IMR-90 (cell line): ENCODE data around the gene TSSK2. TPM values are rescaled to one million over a fixed set of nuclear protein-coding genes. Genes with fewer than 3 reads are reported as not detected.
"Not testable (repeated sequence)": the region's sequence is repeated elsewhere in the genome, so short reads cannot be mapped to it uniquely, and the experiment has no call there.

Experiments used
- ATAC-seq: fragments of 200-7000 bp; cut with Tn5 transposase; 2 replicates; pipeline ENCODE4 v1.9.1; 2020; ENCODE audit warnings: low read depth, mild to moderate bottlenecking, moderate library complexity
- BruUV-seq: library from RNA; stranded (reverse); fragments of 400-500 nt; replicated peaks from 2 replicates; lab custom pipeline; 2021; lab: Mats Ljungman, UMichigan
- CTCF ChIA-PET: fragments of 300-600 bp; formaldehyde crosslinking; extraction: SDS; loops from one replicate; lab custom pipeline; 2021; ENCODE audit warnings: antibody characterized with exemption; lab: Yijun Ruan, JAX
- POLR2A ChIA-PET: fragments of 300-600 bp; sonication (Branson Sonifier 250); formaldehyde crosslinking; loops from one replicate; lab custom pipeline; 2022; ENCODE audit warnings: antibody characterized with exemption; ENCODE audit not compliant: unreplicated experiment; lab: Charles Lee
- DNase-seq: peaks from one replicate; pipeline ENCODE4 v3.0.0; 2013
- H2AFZ ChIP-seq: replicated peaks from 2 replicates; pipeline ENCODE3; 2013; ENCODE audit warnings: low read length, mild to moderate bottlenecking; ENCODE audit not compliant: poor library complexity
- H2AK5ac ChIP-seq: 2 replicates; pipeline ENCODE4 v1.6.1; 2013; ENCODE audit warnings: low read depth, low read length, inconsistent platforms
- H2AK9ac ChIP-seq: replicated peaks from 2 replicates; pipeline ENCODE3; 2013; ENCODE audit warnings: mild to moderate bottlenecking, low read depth, low read length, moderate library complexity; ENCODE audit not compliant: poor library complexity
- H2BK120ac ChIP-seq: 2 replicates; pipeline ENCODE4 v1.6.1; 2013; ENCODE audit warnings: low read depth, low read length, inconsistent platforms
- H2BK15ac ChIP-seq: 3 replicates; pipeline ENCODE4 v1.6.1; 2013; ENCODE audit warnings: low read depth, low read length, inconsistent platforms
- H2BK20ac ChIP-seq: 2 replicates; pipeline ENCODE4 v1.6.1; 2013; ENCODE audit warnings: low read depth, mild to moderate bottlenecking, inconsistent platforms, low read length, moderate library complexity
- H2BK5ac ChIP-seq: 2 replicates; pipeline ENCODE4 v1.6.1; 2013; ENCODE audit warnings: mild to moderate bottlenecking, low read depth, low read length, inconsistent platforms; ENCODE audit not compliant: poor library complexity, severe bottlenecking
- H3K14ac ChIP-seq: replicated peaks from 2 replicates; pipeline ENCODE4 v1.6.1; 2013; ENCODE audit warnings: low read depth, low read length, inconsistent platforms
- H3K18ac ChIP-seq: 2 replicates; pipeline ENCODE4 v1.6.1; 2013; ENCODE audit warnings: low read depth, low read length, control low read depth
- H3K23ac ChIP-seq: 2 replicates; pipeline ENCODE4 v1.6.1; 2013; ENCODE audit warnings: low read depth, low read length, inconsistent platforms
- H3K27ac ChIP-seq: 2 replicates; pipeline ENCODE4 v1.5.1; 2013; ENCODE audit warnings: mild to moderate bottlenecking, control low read depth, low read length; ENCODE audit not compliant: insufficient read depth
- H3K27me3 ChIP-seq: 2 replicates; pipeline ENCODE4 v1.6.1; 2013; ENCODE audit warnings: low read length; ENCODE audit not compliant: control insufficient read depth, insufficient read depth
- H3K36me3 ChIP-seq: 2 replicates; pipeline ENCODE4 v1.6.1; 2013; ENCODE audit warnings: low read length, mixed read lengths; ENCODE audit not compliant: control insufficient read depth, insufficient read depth
- H3K4ac ChIP-seq: 2 replicates; pipeline ENCODE4 v1.6.1; 2013; ENCODE audit warnings: low read depth, low read length, inconsistent platforms
- H3K4me1 ChIP-seq: 2 replicates; pipeline ENCODE4 v1.6.1; 2013; ENCODE audit warnings: low read length, mixed read lengths; ENCODE audit not compliant: control insufficient read depth, insufficient read depth
- H3K4me2 ChIP-seq: 2 replicates; pipeline ENCODE4 v1.6.1; 2013; ENCODE audit warnings: low read depth, mild to moderate bottlenecking, control low read depth, low read length, moderate library complexity
- H3K4me3 ChIP-seq: 2 replicates; pipeline ENCODE4 v1.5.1; 2013; ENCODE audit warnings: low read depth, mild to moderate bottlenecking, control low read depth, low read length, moderate library complexity; ENCODE audit not compliant: insufficient read depth
- H3K56ac ChIP-seq: 2 replicates; pipeline ENCODE4 v1.6.1; 2013; ENCODE audit warnings: low read length, inconsistent platforms; ENCODE audit not compliant: insufficient read depth; ENCODE audit errors: extremely low read depth
- H3K79me1 ChIP-seq, 2 experiments: 2 replicates each; pipeline ENCODE4 v1.6.1; 2013; ENCODE audit warnings: low read length in 2 of 2, inconsistent platforms in 1 of 2, low read depth in 1 of 2
- H3K9ac ChIP-seq: 2 replicates; pipeline ENCODE4 v1.6.1; 2013; ENCODE audit warnings: low read depth, low read length, control low read depth
- H3K9me1 ChIP-seq: 2 replicates; pipeline ENCODE4 v1.6.1; 2013; ENCODE audit warnings: low read length, inconsistent platforms; ENCODE audit not compliant: insufficient read depth
- H3K9me3 ChIP-seq: 2 replicates; pipeline ENCODE4 v1.6.1; 2013; ENCODE audit warnings: low read length; ENCODE audit not compliant: control insufficient read depth, insufficient read depth
- H4K20me1 ChIP-seq: 2 replicates; pipeline ENCODE4 v1.6.1; 2013; ENCODE audit warnings: low read length, inconsistent platforms; ENCODE audit not compliant: insufficient read depth
- H4K5ac ChIP-seq: 2 replicates; pipeline ENCODE4 v1.6.1; 2013; ENCODE audit warnings: mild to moderate bottlenecking, low read depth, low read length, control low read depth
- H4K8ac ChIP-seq, 2 experiments: 2 replicates each; pipeline ENCODE4 v1.6.1; 2013; ENCODE audit warnings: low read depth in 2 of 2, low read length in 2 of 2, control low read depth in 1 of 2, inconsistent platforms in 1 of 2
- H4K91ac ChIP-seq: 2 replicates; pipeline ENCODE4 v1.6.1; 2013; ENCODE audit warnings: low read depth, low read length, inconsistent platforms; ENCODE audit not compliant: insufficient read depth
- MAZ ChIP-seq: IDR thresholded peaks from 2 replicates; pipeline ENCODE4 v1.6.1; 2012; ENCODE audit warnings: low read depth, mild to moderate bottlenecking, low read length, improper control_type of control experiment, moderate library complexity, borderline replicate concordance
- RAD21 ChIP-seq: IDR thresholded peaks from 2 replicates; pipeline ENCODE4 v1.6.1; 2012; ENCODE audit warnings: low read length, improper control_type of control experiment
- WGBS, 2 experiments: methylation state at CpG; one replicate each; pipeline versions ENCODE4 v1.1.5 to v1.1.7; 2013; ENCODE audit warnings: missing lambda C conversion rate in 2 of 2; ENCODE audit not compliant: insufficient read length in 1 of 2; ENCODE audit errors: extremely low coverage in 2 of 2; 5-methylcytosine and 5-hydroxymethylcytosine counted together
- dilution Hi-C: fragments of 300-500 bp; cut with HindIII; formaldehyde crosslinking; loops from one replicate; pipeline ENCODE4 v1.14.3; 2018; ENCODE audit warnings: low sequenced_read_pairs; ENCODE audit not compliant: unreplicated experiment
- in situ Hi-C: fragments of 300-500 bp; cut with MboI; formaldehyde crosslinking; loops from 3 replicates; pipeline ENCODE4 v1.14.3; 2019; ENCODE audit warnings: low sequenced_read_pairs, inconsistent platforms, mixed read lengths
- intact Hi-C: fragments of 100-400 bp; cut with micrococcal nuclease; formaldehyde crosslinking; loops from 2 replicates; pipeline ENCODE4 v1.10.0; 2022
- polyA plus RNA-seq, 3 experiments: library from polyadenylated mRNA; depleted of rRNA; stranded (reverse); fragments of >200 nt; gene quantifications; 2 replicates each; pipeline ENCODE4 v1.2.3, GENCODE V29; 2012; ENCODE audit warnings: low replicate concordance in 1 of 3
- total RNA-seq: library from RNA; depleted of rRNA; stranded (reverse); fragments of >200 nt; gene quantifications from 2 replicates; pipeline ENCODE4 v1.2.3, GENCODE V29; 2012

TSSK2 gene
- total and polyA plus RNA-seq, 2 of the 4 experiments (the other 2 are of a cell fraction) = not detected

- H3K9ac ChIP-seq = no peak overlapping the region
- ChIA-PET POLR2A (no interaction called here), CTCF (no interaction called here)
- H4K8ac ChIP-seq = no peak overlapping the region
- H3K27me3 ChIP-seq = peaks cover 45% of the 10 kb centered on the region
- H3K9me3 ChIP-seq = peaks cover 5% of the 10 kb centered on the region; the same call in 1 of the 2 replicates
- no peak overlapping the region for H2BK20ac ChIP-seq
- H4K5ac ChIP-seq = no peak overlapping the region
- H3K4me2 ChIP-seq = no peak overlapping the region
- H3K56ac ChIP-seq = no peak overlapping the region
- no peak overlapping the region for H3K23ac ChIP-seq
- no peaks in the 10 kb centered on the region; the same call in 1 of the 2 replicates for H3K9me1 ChIP-seq
- no peaks in the 10 kb centered on the region for H3K79me1 ChIP-seq
- H3K18ac ChIP-seq = no peak overlapping the region
- TF ChIP-seq MAZ (no peak), RAD21 (no peak)
- H2BK5ac ChIP-seq = no peak overlapping the region
- H4K91ac ChIP-seq = no peak overlapping the region
- dilution Hi-C loops = no loop called here
- no peak overlapping the region for H3K4ac ChIP-seq
- no peak overlapping the region for H3K4me3 ChIP-seq
- no peak overlapping the region for H2AK9ac ChIP-seq
- in situ Hi-C loops = no loop called here
- H4K20me1 ChIP-seq = no peaks in the 10 kb centered on the region
- ATAC-seq (no peak), DNase-seq (no peak)
- 50% methylated on average over 1 of the region's 11 CpGs; no CpG with 5 or more reads in 1 of the 2 experiments for WGBS, 2 experiments
- no peaks in the 10 kb centered on the region for H3K36me3 ChIP-seq
- intact Hi-C loops = no loop called here
- no peak overlapping the region for H2BK120ac ChIP-seq
- no peak overlapping the region for H3K14ac ChIP-seq
- no peak overlapping the region for H3K27ac ChIP-seq
- H3K4me1 ChIP-seq = no peaks in the 10 kb centered on the region
- H2AK5ac ChIP-seq = no peak overlapping the region
- no TSS peak for BruUV-seq
- no peak overlapping the region for H2AFZ ChIP-seq
- no peak overlapping the region for H2BK15ac ChIP-seq
Observed at GRCh38 chr22:19152942-19153883, 22.1 kb downstream of the TSSK2 start.

- 58% methylated on average over 3 of the region's 9 CpGs; no CpG with 5 or more reads in 1 of the 2 experiments for WGBS, 2 experiments
- H4K20me1 ChIP-seq, intact Hi-C loops, H3K4ac ChIP-seq, H3K18ac ChIP-seq, H4K91ac ChIP-seq, H4K8ac ChIP-seq, H2BK20ac ChIP-seq, H3K27ac ChIP-seq, H2BK15ac ChIP-seq, H3K4me2 ChIP-seq, H2AFZ ChIP-seq, H2BK120ac ChIP-seq, ATAC-seq, DNase-seq, BruUV-seq, H3K23ac ChIP-seq, H3K4me3 ChIP-seq, H3K9me3 ChIP-seq, H3K4me1 ChIP-seq, dilution Hi-C loops, in situ Hi-C loops, H3K9ac ChIP-seq, H3K9me1 ChIP-seq, H3K79me1 ChIP-seq, H4K5ac ChIP-seq, H2BK5ac ChIP-seq, H3K56ac ChIP-seq, H2AK5ac ChIP-seq, H3K14ac ChIP-seq, H3K36me3 ChIP-seq, POLR2A ChIA-PET: not testable (repeated sequence)
- H3K27me3 ChIP-seq = peaks cover 23% of the 10 kb centered on the region
- H2AK9ac ChIP-seq = peak overlapping the region; percentile 55
- CTCF ChIA-PET = interaction anchor here (0.6 kb wide), 1 partner anchor 17 kb away, joined by 3 read pairs; no protein-coding TSS in a partner anchor
Observed at GRCh38 chr22:19156109-19156508, 25.0 kb downstream of the TSSK2 start.
